DOHH2 (cell line): ENCODE data around the gene DR1.

Experiments
- H3F3A ChIP-seq: fragments of 200-600 bp; sonication (generic), shearing (Covaris generic); 2 replicates; pipeline ENCODE4 v1.6.0; 2016; ENCODE audit warnings: antibody characterized with exemption, mild to moderate bottlenecking; ENCODE audit not compliant: control insufficient read depth, insufficient read depth
- H3K27ac ChIP-seq: fragments of 200-600 bp; sonication (generic); 2 replicates; pipeline ENCODE4 v1.5.1; 2014; ENCODE audit warnings: low read depth, mild to moderate bottlenecking, low read length, moderate library complexity
- H3K27me3 ChIP-seq: fragments of 200-600 bp; sonication (generic); 2 replicates; pipeline ENCODE4 v1.6.1; 2014; ENCODE audit warnings: mild to moderate bottlenecking, low read length, mixed read lengths; ENCODE audit not compliant: control insufficient read depth
- H3K36me3 ChIP-seq: fragments of 200-600 bp; sonication (generic); 2 replicates; pipeline ENCODE4 v1.6.1; 2014; ENCODE audit warnings: mild to moderate bottlenecking, low read length, moderate library complexity, mixed read lengths; ENCODE audit not compliant: control insufficient read depth
- H3K4me1 ChIP-seq: fragments of 200-600 bp; sonication (generic); 2 replicates; pipeline ENCODE4 v1.6.1; 2014; ENCODE audit warnings: mild to moderate bottlenecking, low read length, mixed read lengths; ENCODE audit not compliant: control insufficient read depth
- H3K4me2 ChIP-seq: fragments of 200-600 bp; sonication (generic); 2 replicates; pipeline ENCODE4 v1.6.0; 2014; ENCODE audit warnings: mild to moderate bottlenecking, low read length, moderate library complexity
- H3K4me3 ChIP-seq: fragments of 200-600 bp; sonication (generic); 2 replicates; pipeline ENCODE4 v1.5.1; 2014; ENCODE audit warnings: mild to moderate bottlenecking, low read length, mixed read lengths
- H3K79me2 ChIP-seq: fragments of 200-600 bp; sonication (generic); 2 replicates; pipeline ENCODE4 v1.6.1; 2014; ENCODE audit warnings: mild to moderate bottlenecking, low read length, mixed read lengths; ENCODE audit not compliant: control insufficient read depth
- H3K9me2 ChIP-seq: fragments of 200-600 bp; sonication (generic); replicated peaks from 2 replicates; pipeline ENCODE4 v1.6.1; 2014; ENCODE audit warnings: mild to moderate bottlenecking, low read length, mixed read lengths; ENCODE audit not compliant: control insufficient read depth
- H3K9me3 ChIP-seq: fragments of 200-600 bp; sonication (generic); 2 replicates; pipeline ENCODE4 v1.6.1; 2014; ENCODE audit warnings: antibody characterized with exemption, low read length, mixed read lengths; ENCODE audit not compliant: control insufficient read depth, insufficient read depth
- H4K20me1 ChIP-seq: fragments of 200-600 bp; sonication (generic); 2 replicates; pipeline ENCODE4 v1.6.0; 2014; ENCODE audit warnings: low read depth, mild to moderate bottlenecking, antibody characterized with exemption, low read length, moderate library complexity; ENCODE audit not compliant: control insufficient read depth, insufficient read depth
- CTCF ChIP-seq: fragments of 200-600 bp; sonication (generic); IDR thresholded peaks from one replicate; pipeline ENCODE4 v1.5.1; 2014; ENCODE audit warnings: antibody characterized with exemption, mild to moderate bottlenecking, low read depth, low read length; ENCODE audit not compliant: poor library complexity, severe bottlenecking
- EZH2phosphoT487 ChIP-seq: fragments of 200-600 bp; sonication (generic); IDR thresholded peaks from 2 replicates; pipeline ENCODE4 v1.6.1; 2017; ENCODE audit warnings: borderline replicate concordance, mild to moderate bottlenecking, antibody characterized with exemption, low read length, moderate library complexity, mixed read lengths

DR1 gene

DNA sequence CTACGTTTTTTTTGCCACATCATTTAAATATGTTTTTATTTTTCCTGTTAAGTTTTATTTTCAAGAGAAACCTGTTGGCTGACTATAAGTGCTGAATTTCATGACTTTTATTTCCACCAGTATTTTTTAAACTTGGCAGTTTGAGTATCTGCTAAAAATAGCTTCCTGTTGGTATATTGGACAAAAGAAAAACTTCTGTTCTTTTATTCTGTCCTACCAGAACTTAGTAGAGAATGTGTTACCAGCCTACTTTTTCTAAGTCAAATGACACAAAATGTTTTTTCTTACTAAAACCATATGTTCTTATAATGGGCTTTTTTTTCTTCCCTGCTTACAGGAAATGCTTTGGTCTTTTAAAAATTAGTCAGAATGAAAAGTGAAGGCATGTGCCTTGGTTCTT is 7.6 kb downstream of the DR1 start:
- H3K9me3 ChIP-seq = no peaks in the 10 kb centered on the region
- TF ChIP-seq EZH2phosphoT487 (no peak), CTCF (no peak)
- H3K27ac ChIP-seq = no peak overlapping the region
- H3K4me2 ChIP-seq = no peak overlapping the region
- H3K4me1 ChIP-seq = peaks cover 22% of the 10 kb centered on the region
- peaks cover 91% of the 10 kb centered on the region for H3K36me3 ChIP-seq
- H3K27me3 ChIP-seq = no peaks in the 10 kb centered on the region
- H3K4me3 ChIP-seq = no peak overlapping the region
- peaks cover 8% of the 10 kb centered on the region for H4K20me1 ChIP-seq
- H3F3A ChIP-seq = no peaks in the 10 kb centered on the region
- peaks cover 99% of the 10 kb centered on the region for H3K79me2 ChIP-seq
- H3K9me2 ChIP-seq = no peaks in the 10 kb centered on the region

GRCh38 chr1:93354749-93355148 is 9.0 kb downstream of the DR1 start:
- Histone ChIP-seq H3K79me2 (peaks cover 99% of the 10 kb centered on the region), H3K4me2 (no peak overlapping the region), H3K4me3 (no peak overlapping the region), H3K9me2 (no peaks in the 10 kb centered on the region), H4K20me1 (no peaks in the 10 kb centered on the region), H3K27ac (no peak overlapping the region), H3K4me1 (peaks cover 16% of the 10 kb centered on the region), H3K36me3 (peaks cover 93% of the 10 kb centered on the region), H3K9me3 (no peaks in the 10 kb centered on the region), H3F3A (no peaks in the 10 kb centered on the region), H3K27me3 (no peaks in the 10 kb centered on the region)
- TF ChIP-seq CTCF = no peak
- no peak for TF ChIP-seq EZH2phosphoT487

DNA sequence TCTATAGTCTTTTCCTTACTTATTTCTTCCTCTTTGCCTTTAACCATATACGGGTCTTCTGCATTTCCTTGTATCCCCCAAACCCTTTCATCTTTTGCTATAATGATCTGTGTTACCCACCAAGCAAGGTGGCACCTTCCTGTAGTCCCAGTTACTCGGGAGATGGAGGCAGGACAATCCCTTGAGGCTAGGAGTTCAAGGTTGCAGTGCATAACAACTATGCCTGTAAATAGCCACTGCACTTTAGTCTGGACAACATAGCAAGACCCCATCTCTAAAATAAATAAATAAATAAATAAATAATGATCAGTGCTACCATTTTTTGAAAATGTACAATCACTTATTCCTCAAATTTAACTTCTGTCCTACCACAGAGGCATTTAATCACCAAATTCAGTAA is 11.5 kb downstream of the DR1 start:
- Histone ChIP-seq H3K4me2 (no peak overlapping the region), H3K36me3 (peaks cover 97% of the 10 kb centered on the region), H3K27me3 (no peaks in the 10 kb centered on the region), H3K9me2 (no peaks in the 10 kb centered on the region), H3K4me3 (no peak overlapping the region), H3K79me2 (peaks cover 99% of the 10 kb centered on the region), H3F3A (0 out of 2 replicates have a peak, but pooled peaks cover 2% of the 10 kb centered on the region), H3K27ac (no peak overlapping the region), H4K20me1 (no peaks in the 10 kb centered on the region), H3K4me1 (peaks cover 3% of the 10 kb centered on the region; the same call in 1 of the 2 replicates), H3K9me3 (no peaks in the 10 kb centered on the region)
- no peak for TF ChIP-seq EZH2phosphoT487
- no peak for TF ChIP-seq CTCF
